Lower leg skin (tissue), 3 donors: ENCODE measurements around the gene SSH3.

Experiments used
- CTCF ChIP-seq, 3 donors: fragments of 450-650 bp; IDR thresholded peaks; one replicate each; pipeline ENCODE4 v1.5.1; 2016; ENCODE audit warnings: antibody characterized with exemption in 3 of 3, mild to moderate bottlenecking in 3 of 3, moderate library complexity in 2 of 3
- POLR2A ChIP-seq, 2 donors: fragments of 450-650 bp; IDR thresholded peaks; one replicate each; pipeline ENCODE4 v1.6.1; 2016 to 2017; ENCODE audit warnings: antibody characterized with exemption in 2 of 2, mild to moderate bottlenecking in 1 of 2, moderate library complexity in 1 of 2

- TF ChIP-seq CTCF (IDR thresholded peaks at IDR 0.05) (no peak), POLR2A (IDR thresholded peaks at IDR 0.05) (no peak)
Observed at GRCh38 chr11:67295846-67296245, 7.5 kb upstream of the SSH3 start.
